ENCODE results near the gene ANKRD44.
"Not testable (repeated sequence)": the region's sequence is repeated elsewhere in the genome, so short reads cannot be mapped to it uniquely, and the experiment has no call there.

Gene ANKRD44

GRCh38 chr2:197315371-197315770 is 4.8 kb upstream of the ANKRD44 start:
- DNase-seq = no peak

GRCh38 chr2:197312186-197312585 is 1.6 kb upstream of the ANKRD44 start:
- no peak for DNase-seq

GRCh38 chr2:197311421-197312033 is 947 bp upstream of the ANKRD44 start:
- no peak for DNase-seq

- no peak for DNase-seq
Observed at GRCh38 chr2:197310987-197311420, 424 bp upstream of the ANKRD44 start.

GRCh38 chr2:197309691-197310231 is 819 bp downstream of the ANKRD44 start:
- DNase-seq = peak; percentile 53

- DNase-seq = no peak
Observed at GRCh38 chr2:197308996-197309690, 1.4 kb downstream of the ANKRD44 start.

GRCh38 chr2:197308585-197308984 is 2.0 kb downstream of the ANKRD44 start:
- DNase-seq = no peak

GRCh38 chr2:197307933-197308521 is 2.6 kb downstream of the ANKRD44 start:
- no peak for DNase-seq

GRCh38 chr2:197307236-197307932 is 3.2 kb downstream of the ANKRD44 start:
- DNase-seq = no peak

GRCh38 chr2:197306696-197307040 is 3.9 kb downstream of the ANKRD44 start:
- DNase-seq = peak; percentile 50

GRCh38 chr2:197306024-197306695 is 4.4 kb downstream of the ANKRD44 start:
- DNase-seq = no peak

GRCh38 chr2:197304556-197305011 is 6.0 kb downstream of the ANKRD44 start:
- DNase-seq = no peak

- DNase-seq = no peak
Observed at GRCh38 chr2:197300139-197300538, 10.4 kb downstream of the ANKRD44 start.

GRCh38 chr2:197298609-197299008 is 12.0 kb downstream of the ANKRD44 start:
- no peak for DNase-seq

- DNase-seq = no peak
Observed at GRCh38 chr2:197297772-197298318, 12.7 kb downstream of the ANKRD44 start.

GRCh38 chr2:197297266-197297665 is 13.3 kb downstream of the ANKRD44 start:
- DNase-seq = no peak

- DNase-seq = no peak
Observed at GRCh38 chr2:197296835-197297234, 13.7 kb downstream of the ANKRD44 start.

- DNase-seq = no peak
Observed at GRCh38 chr2:197294260-197294659, 16.3 kb downstream of the ANKRD44 start.

GRCh38 chr2:197293252-197294007 is 17.1 kb downstream of the ANKRD44 start:
- DNase-seq = no peak

- no peak for DNase-seq
Observed at GRCh38 chr2:197292619-197293018, 18.0 kb downstream of the ANKRD44 start.

- not testable (repeated sequence) for DNase-seq
Observed at GRCh38 chr2:197287596-197287932, 23.0 kb downstream of the ANKRD44 start.
